Panc1 (cell line): ENCODE measurements around the gene ZNF415. TPM values are rescaled to one million over a fixed set of nuclear protein-coding genes. Genes with fewer than 3 reads are reported as not detected.
A peak's percentile ranks its signal among the peaks of the same experiment; 100 is the strongest.
"Not testable (repeated sequence)": the region's sequence is repeated elsewhere in the genome, so short reads cannot be mapped to it uniquely, and the experiment has no call there.

ENCODE experiments used
- ATAC-seq: fragments of 200-7000 bp; cut with Tn5 transposase; 2 replicates; pipeline ENCODE4 v1.9.1; 2020; ENCODE audit warnings: mild to moderate bottlenecking, moderate library complexity
- BruUV-seq: library from RNA; stranded (reverse); fragments of 400-500 nt; replicated peaks from 2 replicates; lab custom pipeline; 2021; lab: Mats Ljungman, UMichigan
- CTCF ChIA-PET: fragments of 300-600 bp; sonication (Branson Sonifier 250); formaldehyde crosslinking; loops from one replicate; lab custom pipeline; 2022; ENCODE audit warnings: antibody characterized with exemption; lab: Charles Lee
- POLR2A ChIA-PET: fragments of 300-600 bp; sonication (Branson Sonifier 250); formaldehyde crosslinking; loops from one replicate; lab custom pipeline; 2022; ENCODE audit warnings: antibody characterized with exemption; lab: Charles Lee
- DNase-seq: peaks from one replicate; pipeline ENCODE4 v3.0.0-alpha.2; 2010; ENCODE audit warnings: low read depth, low spot score
- H3K27ac ChIP-seq: 2 replicates; pipeline ENCODE4 v1.5.1; 2011; ENCODE audit warnings: mild to moderate bottlenecking, low read length, inconsistent platforms
- H3K27me3 ChIP-seq: fragments of 200-500 bp; sonication (Bioruptor generic); 2 replicates; pipeline ENCODE4 v1.6.0; 2014; ENCODE audit warnings: low read length, inconsistent platforms; ENCODE audit not compliant: control insufficient read depth, insufficient read depth
- H3K36me3 ChIP-seq: fragments of 200-500 bp; sonication (Bioruptor generic); 2 replicates; pipeline ENCODE4 v1.5.1; 2014; ENCODE audit warnings: inconsistent platforms, mild to moderate bottlenecking, low read length, moderate library complexity; ENCODE audit not compliant: control insufficient read depth, insufficient read depth
- H3K4me1 ChIP-seq: 2 replicates; pipeline ENCODE4 v1.5.1; 2011; ENCODE audit warnings: inconsistent platforms, mild to moderate bottlenecking, low read length, moderate library complexity; ENCODE audit not compliant: control insufficient read depth, insufficient read depth
- H3K4me3 ChIP-seq, 2 experiments: 2 replicates each; pipeline ENCODE4 v1.5.1; 2011 to 2012; ENCODE audit warnings: low read depth in 2 of 2, low read length in 2 of 2, mild to moderate bottlenecking in 2 of 2, inconsistent platforms in 1 of 2, moderate library complexity in 1 of 2
- H3K9me3 ChIP-seq: fragments of 200-500 bp; sonication (Bioruptor generic); 2 replicates; pipeline ENCODE4 v1.5.1; 2014; ENCODE audit warnings: low read depth, mild to moderate bottlenecking, inconsistent platforms, low read length, moderate library complexity; ENCODE audit not compliant: control insufficient read depth, insufficient read depth
- POLR2AphosphoS5 ChIP-seq: IDR thresholded peaks from 2 replicates; pipeline ENCODE4 v1.6.1; 2012; ENCODE audit warnings: mild to moderate bottlenecking, low read depth, low read length, moderate library complexity
- SIN3A ChIP-seq: IDR thresholded peaks from 2 replicates; pipeline ENCODE4 v1.6.1; 2012; ENCODE audit warnings: low read depth, mild to moderate bottlenecking, low read length, moderate library complexity, borderline replicate concordance; ENCODE audit not compliant: insufficient read depth
- TCF7L2 ChIP-seq: IDR thresholded peaks from 2 replicates; pipeline ENCODE4 v1.6.1; 2011; ENCODE audit warnings: mild to moderate bottlenecking, low read depth, low read length, inconsistent platforms
- in situ Hi-C: cut with HindIII; loops from 2 replicates; pipeline ENCODE4 v1.10.0; 2016; ENCODE audit warnings: low sequenced_read_pairs, low pct_unique_long_range_greater_than_20kb
- intact Hi-C: fragments of 100-400 bp; cut with micrococcal nuclease; formaldehyde crosslinking; loops from one replicate; pipeline ENCODE4 v1.10.0; 2022; ENCODE audit not compliant: unreplicated experiment
- total RNA-seq: library from RNA; stranded (reverse); gene quantifications from one replicate; pipeline ENCODE4 v1.2.1, GENCODE V29; 2021; ENCODE audit not compliant: unreplicated experiment
- TF ChIP-seq, protein P1 (sequence below), 2 experiments: IDR thresholded peaks; 2 replicates each; pipeline ENCODE4 v1.6.1; 2011 to 2012; ENCODE audit warnings: low read depth in 2 of 2, control low read depth in 1 of 2, low read length in 1 of 2, mild to moderate bottlenecking in 1 of 2, moderate library complexity in 1 of 2; ENCODE audit not compliant: insufficient read depth in 1 of 2
- TF ChIP-seq, protein P2 (sequence below): fragments of 450-650 bp; IDR thresholded peaks from 2 replicates; pipeline ENCODE4 v1.5.1; 2017; ENCODE audit warnings: mild to moderate bottlenecking

The ZNF415 gene
- total RNA-seq, 1 experiment from 2014 or later: not detected

- ATAC-seq (no peak), DNase-seq (no peak)
- intact Hi-C loops: no loop called here
- H3K36me3 ChIP-seq: no peaks in the 10 kb centered on the region
- BruUV-seq: no TSS peak
- H3K9me3 ChIP-seq: no peaks in the 10 kb centered on the region
- CTCF ChIA-PET: no interaction called here
- POLR2A ChIA-PET: no interaction called here
- peak overlapping the region; percentile 30; the same call in 1 of the 2 replicates for H3K27ac ChIP-seq
- no peaks in the 10 kb centered on the region for H3K27me3 ChIP-seq
- H3K4me3 ChIP-seq: peak overlapping the region; percentile 89 to 97
- in situ Hi-C loops: no loop called here
- peaks cover 11% of the 10 kb centered on the region for H3K4me1 ChIP-seq
- TF ChIP-seq TCF7L2 (no peak), SIN3A (no peak), POLR2AphosphoS5 (no peak)
- TF ChIP-seq, protein P1, sequence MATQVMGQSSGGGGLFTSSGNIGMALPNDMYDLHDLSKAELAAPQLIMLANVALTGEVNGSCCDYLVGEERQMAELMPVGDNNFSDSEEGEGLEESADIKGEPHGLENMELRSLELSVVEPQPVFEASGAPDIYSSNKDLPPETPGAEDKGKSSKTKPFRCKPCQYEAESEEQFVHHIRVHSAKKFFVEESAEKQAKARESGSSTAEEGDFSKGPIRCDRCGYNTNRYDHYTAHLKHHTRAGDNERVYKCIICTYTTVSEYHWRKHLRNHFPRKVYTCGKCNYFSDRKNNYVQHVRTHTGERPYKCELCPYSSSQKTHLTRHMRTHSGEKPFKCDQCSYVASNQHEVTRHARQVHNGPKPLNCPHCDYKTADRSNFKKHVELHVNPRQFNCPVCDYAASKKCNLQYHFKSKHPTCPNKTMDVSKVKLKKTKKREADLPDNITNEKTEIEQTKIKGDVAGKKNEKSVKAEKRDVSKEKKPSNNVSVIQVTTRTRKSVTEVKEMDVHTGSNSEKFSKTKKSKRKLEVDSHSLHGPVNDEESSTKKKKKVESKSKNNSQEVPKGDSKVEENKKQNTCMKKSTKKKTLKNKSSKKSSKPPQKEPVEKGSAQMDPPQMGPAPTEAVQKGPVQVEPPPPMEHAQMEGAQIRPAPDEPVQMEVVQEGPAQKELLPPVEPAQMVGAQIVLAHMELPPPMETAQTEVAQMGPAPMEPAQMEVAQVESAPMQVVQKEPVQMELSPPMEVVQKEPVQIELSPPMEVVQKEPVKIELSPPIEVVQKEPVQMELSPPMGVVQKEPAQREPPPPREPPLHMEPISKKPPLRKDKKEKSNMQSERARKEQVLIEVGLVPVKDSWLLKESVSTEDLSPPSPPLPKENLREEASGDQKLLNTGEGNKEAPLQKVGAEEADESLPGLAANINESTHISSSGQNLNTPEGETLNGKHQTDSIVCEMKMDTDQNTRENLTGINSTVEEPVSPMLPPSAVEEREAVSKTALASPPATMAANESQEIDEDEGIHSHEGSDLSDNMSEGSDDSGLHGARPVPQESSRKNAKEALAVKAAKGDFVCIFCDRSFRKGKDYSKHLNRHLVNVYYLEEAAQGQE (IDR thresholded peaks at IDR 0.05; ENCODE audit: insufficient read depth in 1 of 2, low read depth in 2 of 2, low read length in 1 of 2): no peak
- TF ChIP-seq, protein P2, sequence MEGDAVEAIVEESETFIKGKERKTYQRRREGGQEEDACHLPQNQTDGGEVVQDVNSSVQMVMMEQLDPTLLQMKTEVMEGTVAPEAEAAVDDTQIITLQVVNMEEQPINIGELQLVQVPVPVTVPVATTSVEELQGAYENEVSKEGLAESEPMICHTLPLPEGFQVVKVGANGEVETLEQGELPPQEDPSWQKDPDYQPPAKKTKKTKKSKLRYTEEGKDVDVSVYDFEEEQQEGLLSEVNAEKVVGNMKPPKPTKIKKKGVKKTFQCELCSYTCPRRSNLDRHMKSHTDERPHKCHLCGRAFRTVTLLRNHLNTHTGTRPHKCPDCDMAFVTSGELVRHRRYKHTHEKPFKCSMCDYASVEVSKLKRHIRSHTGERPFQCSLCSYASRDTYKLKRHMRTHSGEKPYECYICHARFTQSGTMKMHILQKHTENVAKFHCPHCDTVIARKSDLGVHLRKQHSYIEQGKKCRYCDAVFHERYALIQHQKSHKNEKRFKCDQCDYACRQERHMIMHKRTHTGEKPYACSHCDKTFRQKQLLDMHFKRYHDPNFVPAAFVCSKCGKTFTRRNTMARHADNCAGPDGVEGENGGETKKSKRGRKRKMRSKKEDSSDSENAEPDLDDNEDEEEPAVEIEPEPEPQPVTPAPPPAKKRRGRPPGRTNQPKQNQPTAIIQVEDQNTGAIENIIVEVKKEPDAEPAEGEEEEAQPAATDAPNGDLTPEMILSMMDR: no peak
Measured at GRCh38 chr19:53101518-53101917, 31.2 kb downstream of the ZNF415 start.

- intact Hi-C loops, ATAC-seq, DNase-seq, H3K36me3 ChIP-seq, in situ Hi-C loops, H3K4me3 ChIP-seq, BruUV-seq, H3K27me3 ChIP-seq, H3K27ac ChIP-seq, H3K9me3 ChIP-seq, CTCF ChIA-PET, POLR2A ChIA-PET: not testable (repeated sequence)
- peaks cover 11% of the 10 kb centered on the region for H3K4me1 ChIP-seq
Measured at GRCh38 chr19:53098570-53098969, 34.1 kb downstream of the ZNF415 start.

GRCh38 chr19:53096982-53097690 is 35.6 kb downstream of the ZNF415 start:
- BruUV-seq, H3K36me3 ChIP-seq, CTCF ChIA-PET, POLR2A ChIA-PET, ATAC-seq, H3K4me3 ChIP-seq, H3K27ac ChIP-seq, intact Hi-C loops, DNase-seq, H3K4me1 ChIP-seq, in situ Hi-C loops, H3K27me3 ChIP-seq, H3K9me3 ChIP-seq: not testable (repeated sequence)

GRCh38 chr19:53096579-53096978 is 36.1 kb downstream of the ZNF415 start:
- DNase-seq, H3K36me3 ChIP-seq, ATAC-seq, in situ Hi-C loops, H3K4me1 ChIP-seq, H3K9me3 ChIP-seq, H3K27me3 ChIP-seq, intact Hi-C loops, H3K4me3 ChIP-seq, POLR2A ChIA-PET, BruUV-seq, CTCF ChIA-PET, H3K27ac ChIP-seq: not testable (repeated sequence)
